ENCODE data around the gene PRKCSH.

- TF ChIP-seq CTCF (IDR thresholded peaks at IDR 0.05 in 2 of 3, conservative IDR thresholded peaks at IDR 0.05 in 1 of 3; ENCODE audit: borderline replicate concordance in 1 of 3, insufficient read depth in 1 of 3, low read depth in 2 of 3, low read length in 2 of 3): no peak
- TF ChIP-seq POLR2A (IDR thresholded peaks at IDR 0.05; ENCODE audit: borderline replicate concordance, extremely low read depth, insufficient read depth, insufficient read length): no peak
- TF ChIP-seq RAD21 (IDR thresholded peaks at IDR 0.05; ENCODE audit: low read depth): no peak
- TF ChIP-seq, protein P1, sequence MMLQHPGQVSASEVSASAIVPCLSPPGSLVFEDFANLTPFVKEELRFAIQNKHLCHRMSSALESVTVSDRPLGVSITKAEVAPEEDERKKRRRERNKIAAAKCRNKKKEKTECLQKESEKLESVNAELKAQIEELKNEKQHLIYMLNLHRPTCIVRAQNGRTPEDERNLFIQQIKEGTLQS (IDR thresholded peaks at IDR 0.05): no peak
- no peak for TF ChIP-seq POLR2AphosphoS5 (IDR thresholded peaks at IDR 0.05; ENCODE audit: low read depth, low read length)
- no peak for TF ChIP-seq EZH2 (IDR thresholded peaks at IDR 0.05)
- TF ChIP-seq, protein P2, sequence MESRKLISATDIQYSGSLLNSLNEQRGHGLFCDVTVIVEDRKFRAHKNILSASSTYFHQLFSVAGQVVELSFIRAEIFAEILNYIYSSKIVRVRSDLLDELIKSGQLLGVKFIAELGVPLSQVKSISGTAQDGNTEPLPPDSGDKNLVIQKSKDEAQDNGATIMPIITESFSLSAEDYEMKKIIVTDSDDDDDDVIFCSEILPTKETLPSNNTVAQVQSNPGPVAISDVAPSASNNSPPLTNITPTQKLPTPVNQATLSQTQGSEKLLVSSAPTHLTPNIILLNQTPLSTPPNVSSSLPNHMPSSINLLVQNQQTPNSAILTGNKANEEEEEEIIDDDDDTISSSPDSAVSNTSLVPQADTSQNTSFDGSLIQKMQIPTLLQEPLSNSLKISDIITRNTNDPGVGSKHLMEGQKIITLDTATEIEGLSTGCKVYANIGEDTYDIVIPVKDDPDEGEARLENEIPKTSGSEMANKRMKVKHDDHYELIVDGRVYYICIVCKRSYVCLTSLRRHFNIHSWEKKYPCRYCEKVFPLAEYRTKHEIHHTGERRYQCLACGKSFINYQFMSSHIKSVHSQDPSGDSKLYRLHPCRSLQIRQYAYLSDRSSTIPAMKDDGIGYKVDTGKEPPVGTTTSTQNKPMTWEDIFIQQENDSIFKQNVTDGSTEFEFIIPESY (IDR thresholded peaks at IDR 0.05; ENCODE audit: extremely low read depth, insufficient replicate concordance, low read length): no peak
- no peak for TF ChIP-seq YY1 (IDR thresholded peaks at IDR 0.05; ENCODE audit: extremely low read depth, insufficient replicate concordance, low read depth, low read length)
- TF ChIP-seq CBX3 (IDR thresholded peaks at IDR 0.05; ENCODE audit: low read depth): no peak
- TF ChIP-seq EZH2phosphoT487 (IDR thresholded peaks at IDR 0.05; ENCODE audit: borderline replicate concordance): no peak
- no peak for TF ChIP-seq SRF (IDR thresholded peaks at IDR 0.05; ENCODE audit: low read depth)
- no peak for TF ChIP-seq ELF1 (IDR thresholded peaks at IDR 0.05; ENCODE audit: borderline replicate concordance, low read depth)
- no peak for TF ChIP-seq REST (IDR thresholded peaks at IDR 0.05; ENCODE audit: low read depth)
- TF ChIP-seq ZFX (IDR thresholded peaks at IDR 0.05): no peak
These were observed 11.6 kb upstream of the PRKCSH start for GRCh38 chr19:11423791-11424181.

Measured in HCT116 (cell line).